Keratinocyte (primary cell): Measurements from ENCODE around the gene ARHGAP10. TPM values are rescaled to one million over a fixed set of nuclear protein-coding genes. Genes with fewer than 3 reads are reported as not detected.

Source experiments
- DNase-seq: peaks from one replicate; pipeline ENCODE4 v3.0.0-alpha.2; 2011; ENCODE audit warnings: low read depth, missing footprints, low spot score
- FAIRE-seq: peaks from 2 replicates; lab custom pipeline; 2011; peaks lifted over from hg19 to GRCh38; lab: Jason Lieb, UNC
- H2AFZ ChIP-seq: 2 replicates; pipeline ENCODE4 v1.6.0; 2012; ENCODE audit warnings: low read length, control low read depth, inconsistent platforms; ENCODE audit not compliant: control insufficient read depth
- H3K27ac ChIP-seq: 2 replicates; pipeline ENCODE4 v1.5.1; 2011; ENCODE audit warnings: low read length; ENCODE audit not compliant: control insufficient read depth, insufficient read depth
- H3K27me3 ChIP-seq: 3 replicates; pipeline ENCODE4 v1.6.0; 2011; ENCODE audit warnings: low read length; ENCODE audit not compliant: control insufficient read depth, insufficient read depth; ENCODE audit errors: extremely low read depth
- H3K36me3 ChIP-seq, 2 experiments: 2 replicates in 1 of 2; 3 replicates in 1 of 2; pipeline ENCODE4 v1.5.1; 2011; ENCODE audit warnings: low read length in 2 of 2, mild to moderate bottlenecking in 1 of 2; ENCODE audit not compliant: control insufficient read depth in 2 of 2, insufficient read depth in 2 of 2; ENCODE audit errors: extremely low read depth in 1 of 2
- H3K4me1 ChIP-seq: 3 replicates; pipeline ENCODE4 v1.5.1; 2011; ENCODE audit warnings: low read length; ENCODE audit not compliant: control insufficient read depth, insufficient read depth; ENCODE audit errors: extremely low read depth
- H3K4me2 ChIP-seq: 3 replicates; pipeline ENCODE4 v1.6.0; 2011; ENCODE audit warnings: low read depth, low read length; ENCODE audit not compliant: control insufficient read depth, insufficient read depth; ENCODE audit errors: extremely low read depth
- H3K4me3 ChIP-seq, 3 experiments: fragments of 200-600 bp in 1 of 3; sonication (generic) in 1 of 3; 2 replicates in 2 of 3; 3 replicates in 1 of 3; pipeline ENCODE4 v1.5.1; 2011 to 2016; ENCODE audit warnings: low read length in 3 of 3, mild to moderate bottlenecking in 3 of 3, control low read depth in 2 of 3, inconsistent platforms in 1 of 3, low read depth in 1 of 3, mixed read lengths in 1 of 3, mixed run types in 1 of 3, moderate library complexity in 1 of 3; ENCODE audit not compliant: control insufficient read depth in 2 of 3, insufficient read depth in 2 of 3; ENCODE audit errors: extremely low read depth in 1 of 3
- H3K79me2 ChIP-seq: 2 replicates; pipeline ENCODE4 v1.6.0; 2012; ENCODE audit warnings: low read length; ENCODE audit not compliant: control insufficient read depth, insufficient read depth
- H3K9ac ChIP-seq: 3 replicates; pipeline ENCODE4 v1.6.0; 2011; ENCODE audit warnings: low read length; ENCODE audit not compliant: control insufficient read depth, insufficient read depth; ENCODE audit errors: extremely low read depth
- H3K9me1 ChIP-seq: 3 replicates; pipeline ENCODE4 v1.6.0; 2011; ENCODE audit warnings: low read length; ENCODE audit not compliant: control insufficient read depth, insufficient read depth; ENCODE audit errors: extremely low read depth
- H3K9me3 ChIP-seq: 2 replicates; pipeline ENCODE4 v1.5.1; 2012; ENCODE audit warnings: low read depth, low read length; ENCODE audit not compliant: control insufficient read depth
- H4K20me1 ChIP-seq: 3 replicates; pipeline ENCODE4 v1.6.0; 2011; ENCODE audit warnings: low read length; ENCODE audit not compliant: control insufficient read depth, insufficient read depth; ENCODE audit errors: extremely low read depth
- EZH2 ChIP-seq: IDR thresholded peaks from one replicate; pipeline ENCODE4 v1.6.1; 2012; ENCODE audit warnings: inconsistent platforms, mild to moderate bottlenecking, low read length, moderate library complexity
- dilution Hi-C: fragments of 300-500 bp; cut with MboI; formaldehyde crosslinking; loops from one replicate; pipeline ENCODE4 v1.7.0; 2020; ENCODE audit warnings: low sequenced_read_pairs; ENCODE audit not compliant: extremely low pct_ligation_motif_present
- polyA plus RNA-seq, 5 experiments: library from polyadenylated mRNA; depleted of rRNA in 3 of 5; stranded (reverse) in 3 of 5; stranded (forward) in 1 of 5; unstranded in 1 of 5; fragments of >200 nt; gene quantifications; 1 replicate in 1 of 5; 2 replicates in 3 of 5; 3 replicates in 1 of 5; pipeline versions ENCODE4 v1.2.1 to v1.2.3, GENCODE V29; 2011 to 2012; ENCODE audit warnings: missing spikeins in 2 of 5, low read depth in 1 of 5, low replicate concordance in 1 of 5
- TF ChIP-seq, protein P1 (sequence below), 3 experiments: IDR thresholded peaks in 1 of 3; conservative IDR thresholded peaks in 1 of 3; optimal IDR thresholded peaks in 1 of 3; 2 replicates in 2 of 3; 3 replicates in 1 of 3; pipeline versions ENCODE3 to v1.5.1; 2011; ENCODE audit warnings: low read length in 3 of 3, mild to moderate bottlenecking in 3 of 3, moderate library complexity in 2 of 3, control low read depth in 1 of 3, inconsistent platforms in 1 of 3; ENCODE audit not compliant: insufficient read depth in 2 of 3; ENCODE audit errors: extremely low read depth in 1 of 3

Gene ARHGAP10
- polyA plus RNA-seq, 1 donor (not counting 4 experiments of a cell fraction or from before 2014, with no cell fraction given): 18.7 TPM

DNA sequence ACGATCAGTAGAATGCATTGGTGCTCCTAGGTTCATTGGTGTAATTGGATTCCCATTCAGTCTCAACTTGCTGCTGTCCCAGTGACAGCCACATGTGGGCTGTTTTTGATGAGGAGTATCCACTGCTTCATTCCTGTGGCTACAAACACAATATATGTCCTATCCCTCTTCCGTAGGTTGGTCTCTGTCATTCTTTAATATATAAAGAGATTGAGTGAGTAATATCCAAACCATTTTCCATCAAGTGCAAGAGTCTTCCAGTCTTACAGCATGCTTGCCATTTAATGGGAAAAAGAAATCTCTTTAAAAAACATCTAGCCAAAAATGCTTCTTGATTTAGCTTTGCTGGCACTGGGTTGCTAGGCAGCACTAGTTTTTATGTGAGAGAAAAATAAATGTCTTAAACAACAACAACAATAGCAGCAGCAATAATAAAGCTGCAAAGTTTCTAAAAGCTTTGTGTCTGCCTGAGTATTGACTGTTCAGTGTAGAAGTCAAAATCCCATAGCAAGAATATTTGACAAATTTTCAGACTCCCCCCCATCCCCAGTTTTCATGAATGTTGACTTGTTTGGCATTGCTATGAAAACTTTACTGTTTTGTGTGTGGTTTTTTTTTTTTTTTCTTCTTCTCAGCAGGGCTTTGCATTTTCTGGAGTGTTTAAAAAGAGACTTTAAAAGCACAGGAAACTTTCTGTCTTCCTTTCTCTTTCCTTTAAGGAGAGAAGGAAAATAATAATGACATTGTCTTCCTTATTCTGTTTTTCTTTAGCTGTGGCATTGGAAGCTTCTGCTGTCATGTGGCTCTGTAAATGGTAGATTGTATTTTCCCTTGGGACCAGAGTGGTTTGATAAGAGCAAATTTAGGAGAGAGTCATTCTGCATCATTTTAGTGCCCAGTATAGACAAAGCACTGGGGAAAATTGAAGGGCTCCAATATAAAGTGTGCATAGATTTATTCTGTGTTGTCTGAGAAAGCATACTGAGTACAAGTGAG is 244.3 kb downstream of the ARHGAP10 start:
- Histone ChIP-seq H4K20me1 (no peaks in the 10 kb centered on the region), H3K4me3 (no peak overlapping the region), H3K4me2 (peak overlapping the region; percentile 20), H3K27me3 (no peaks in the 10 kb centered on the region), H2AFZ (no peak overlapping the region), H3K36me3 (no peaks in the 10 kb centered on the region), H3K27ac (peak overlapping the region; percentile 19), H3K79me2 (peaks cover 8% of the 10 kb centered on the region), H3K4me1 (peaks cover 14% of the 10 kb centered on the region), H3K9me1 (no peaks in the 10 kb centered on the region), H3K9me3 (no peaks in the 10 kb centered on the region), H3K9ac (no peak overlapping the region)
- dilution Hi-C loops: no loop called here
- DNase-seq (no peak), FAIRE-seq (peak; percentile 73)
- TF ChIP-seq, protein P1, sequence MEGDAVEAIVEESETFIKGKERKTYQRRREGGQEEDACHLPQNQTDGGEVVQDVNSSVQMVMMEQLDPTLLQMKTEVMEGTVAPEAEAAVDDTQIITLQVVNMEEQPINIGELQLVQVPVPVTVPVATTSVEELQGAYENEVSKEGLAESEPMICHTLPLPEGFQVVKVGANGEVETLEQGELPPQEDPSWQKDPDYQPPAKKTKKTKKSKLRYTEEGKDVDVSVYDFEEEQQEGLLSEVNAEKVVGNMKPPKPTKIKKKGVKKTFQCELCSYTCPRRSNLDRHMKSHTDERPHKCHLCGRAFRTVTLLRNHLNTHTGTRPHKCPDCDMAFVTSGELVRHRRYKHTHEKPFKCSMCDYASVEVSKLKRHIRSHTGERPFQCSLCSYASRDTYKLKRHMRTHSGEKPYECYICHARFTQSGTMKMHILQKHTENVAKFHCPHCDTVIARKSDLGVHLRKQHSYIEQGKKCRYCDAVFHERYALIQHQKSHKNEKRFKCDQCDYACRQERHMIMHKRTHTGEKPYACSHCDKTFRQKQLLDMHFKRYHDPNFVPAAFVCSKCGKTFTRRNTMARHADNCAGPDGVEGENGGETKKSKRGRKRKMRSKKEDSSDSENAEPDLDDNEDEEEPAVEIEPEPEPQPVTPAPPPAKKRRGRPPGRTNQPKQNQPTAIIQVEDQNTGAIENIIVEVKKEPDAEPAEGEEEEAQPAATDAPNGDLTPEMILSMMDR (optimal IDR thresholded peaks at IDR 0.05 in 1 of 3, IDR thresholded peaks at IDR 0.05 in 1 of 3, conservative IDR thresholded peaks at IDR 0.05 in 1 of 3; ENCODE audit: extremely low read depth in 1 of 3, insufficient read depth in 2 of 3, low read length in 3 of 3): peak in 2 of 3 experiments; percentile 10 to 15
- TF ChIP-seq EZH2: no peak

DNA sequence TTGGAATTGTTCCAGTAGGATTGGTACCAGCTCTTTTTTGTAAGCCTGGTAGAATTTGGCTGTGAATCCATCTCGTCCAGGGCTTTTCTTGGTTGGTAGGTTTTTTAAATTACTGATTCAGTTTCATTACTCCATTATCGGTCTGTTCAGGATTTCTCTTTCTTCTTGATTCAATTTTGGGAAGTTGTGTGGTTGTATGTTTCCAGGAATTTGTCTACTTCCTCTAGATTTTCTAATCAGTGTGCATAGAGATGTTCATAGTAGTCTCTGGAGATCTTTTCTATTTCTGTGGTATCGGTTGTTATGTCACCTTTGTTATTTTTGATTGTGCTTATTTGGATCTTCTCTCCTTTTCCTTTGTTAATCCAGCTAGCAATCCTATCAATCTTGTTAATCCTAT is 248.7 kb downstream of the ARHGAP10 start:
- DNase-seq (no peak), FAIRE-seq (no peak)
- H3K79me2 ChIP-seq: peaks cover 12% of the 10 kb centered on the region
- no peak overlapping the region for H3K4me3 ChIP-seq
- no peaks in the 10 kb centered on the region for H4K20me1 ChIP-seq
- no peak overlapping the region for H3K9ac ChIP-seq
- no peaks in the 10 kb centered on the region for H3K36me3 ChIP-seq
- H3K9me3 ChIP-seq: no peaks in the 10 kb centered on the region
- H3K27me3 ChIP-seq: no peaks in the 10 kb centered on the region
- H3K4me1 ChIP-seq: peaks cover 9% of the 10 kb centered on the region
- TF ChIP-seq, protein P1 (optimal IDR thresholded peaks at IDR 0.05 in 1 of 3, IDR thresholded peaks at IDR 0.05 in 1 of 3, conservative IDR thresholded peaks at IDR 0.05 in 1 of 3; ENCODE audit: extremely low read depth in 1 of 3, insufficient read depth in 2 of 3, low read length in 3 of 3): no peak
- TF ChIP-seq EZH2: no peak
- H3K9me1 ChIP-seq: no peaks in the 10 kb centered on the region
- H2AFZ ChIP-seq: no peak overlapping the region
- no peak overlapping the region for H3K27ac ChIP-seq
- dilution Hi-C loops: no loop called here
- no peak overlapping the region for H3K4me2 ChIP-seq
